GM19025 (cell line): Measurements from ENCODE around the gene TMEM271.

Source experiments
- ATAC-seq: cut with Tn5 transposase; IDR thresholded peaks from one replicate; pipeline ENCODE4 v1.9.1; 2021; ENCODE audit warnings: mild to moderate bottlenecking, low read depth, moderate library complexity; ENCODE audit not compliant: unreplicated experiment

Gene TMEM271

GRCh38 chr4:576245-576821 is at the start of gene TMEM271:
Gene TMEM271, minus strand, starts transcription at chr4:576295. Its CDS starts 233 bp downstream, at chr4:576062.
- ATAC-seq, result no peak

GRCh38 chr4:625631-626161 is 49.6 kb upstream of the TMEM271 start:
- ATAC-seq, result no peak

- ATAC-seq, result no peak
Measured at GRCh38 chr4:624705-625590, 48.9 kb upstream of the TMEM271 start, which contains the start of gene PDE6B. Gene PDE6B, plus strand, starts transcription at chr4:625573. Its CDS starts 54 bp downstream, at chr4:625627.

- ATAC-seq, result no peak
Measured at GRCh38 chr4:623914-624566, 47.9 kb upstream of the TMEM271 start.

GRCh38 chr4:622996-623913 is 47.2 kb upstream of the TMEM271 start:
- ATAC-seq, result no peak

GRCh38 chr4:622071-622995 is 46.2 kb upstream of the TMEM271 start:
- no peak for ATAC-seq

- no peak for ATAC-seq
Measured at GRCh38 chr4:621296-622070, 45.4 kb upstream of the TMEM271 start.

- no peak for ATAC-seq
Measured at GRCh38 chr4:620851-621261, 44.8 kb upstream of the TMEM271 start.

- ATAC-seq, result no peak
Measured at GRCh38 chr4:620201-620600, 44.1 kb upstream of the TMEM271 start.

- ATAC-seq, result no peak
Measured at GRCh38 chr4:617644-618641, 41.8 kb upstream of the TMEM271 start.

GRCh38 chr4:616911-617643 is 41.0 kb upstream of the TMEM271 start:
- ATAC-seq, result no peak

GRCh38 chr4:616091-616490 is 40.0 kb upstream of the TMEM271 start:
- ATAC-seq, result no peak

- no peak for ATAC-seq
Measured at GRCh38 chr4:613126-613525, 37.0 kb upstream of the TMEM271 start.

- ATAC-seq, result no peak
Measured at GRCh38 chr4:612749-613125, 36.6 kb upstream of the TMEM271 start.

- ATAC-seq, result no peak
Measured at GRCh38 chr4:612052-612748, 36.1 kb upstream of the TMEM271 start.
